Lower leg skin (tissue), 4 donors: ENCODE results near the gene VRK1. TPM values are rescaled to one million over a fixed set of nuclear protein-coding genes. Genes with fewer than 3 reads are reported as not detected.

Source experiments
- DNase-seq, 2 donors: peaks; one replicate each; pipeline ENCODE4 v3.0.0-alpha.2; 2019; ENCODE audit warnings: low spot score in 2 of 2
- H3K4me3 ChIP-seq: fragments of 200-600 bp; sonication (generic); 2 replicates; pipeline ENCODE4 v1.5.1; 2017; ENCODE audit warnings: mild to moderate bottlenecking, low read depth; ENCODE audit not compliant: poor library complexity, severe bottlenecking
- POLR2A ChIP-seq, 2 donors: fragments of 450-650 bp; IDR thresholded peaks; one replicate each; pipeline ENCODE4 v1.6.1; 2016 to 2017; ENCODE audit warnings: antibody characterized with exemption in 2 of 2, mild to moderate bottlenecking in 1 of 2, moderate library complexity in 1 of 2
- WGBS, 2 donors: methylation state at CpG; one replicate each; pipeline ENCODE4 v1.1.5; 2018; 5-methylcytosine and 5-hydroxymethylcytosine counted together
- intact Hi-C: fragments of 100-400 bp; cut with DNase I; formaldehyde crosslinking; loops from one replicate; pipeline ENCODE4 v1.15.0; 2023; ENCODE audit warnings: low total_unique reads
- total RNA-seq, 4 donors: library from RNA; depleted of rRNA; stranded (reverse); fragments of >200 nt; gene quantifications; one replicate each; pipeline ENCODE4 v1.1.0, GENCODE V29; 2016
- TF ChIP-seq, protein P1 (sequence below), 3 donors: fragments of 450-650 bp; IDR thresholded peaks; one replicate each; pipeline ENCODE4 v1.5.1; 2016; ENCODE audit warnings: antibody characterized with exemption in 3 of 3, mild to moderate bottlenecking in 3 of 3, moderate library complexity in 2 of 3

The VRK1 gene
- total RNA-seq, 4 donors from 2014 or later = 6.9 to 12.2 (median 8.9) TPM

- intact Hi-C loops = no loop called here
- 72 to 74% methylated on average over 3 of the region's 3 CpGs for WGBS, 2 donors
- no peak for DNase-seq
- TF ChIP-seq POLR2A (IDR thresholded peaks at IDR 0.05) = no peak
- TF ChIP-seq, protein P1, sequence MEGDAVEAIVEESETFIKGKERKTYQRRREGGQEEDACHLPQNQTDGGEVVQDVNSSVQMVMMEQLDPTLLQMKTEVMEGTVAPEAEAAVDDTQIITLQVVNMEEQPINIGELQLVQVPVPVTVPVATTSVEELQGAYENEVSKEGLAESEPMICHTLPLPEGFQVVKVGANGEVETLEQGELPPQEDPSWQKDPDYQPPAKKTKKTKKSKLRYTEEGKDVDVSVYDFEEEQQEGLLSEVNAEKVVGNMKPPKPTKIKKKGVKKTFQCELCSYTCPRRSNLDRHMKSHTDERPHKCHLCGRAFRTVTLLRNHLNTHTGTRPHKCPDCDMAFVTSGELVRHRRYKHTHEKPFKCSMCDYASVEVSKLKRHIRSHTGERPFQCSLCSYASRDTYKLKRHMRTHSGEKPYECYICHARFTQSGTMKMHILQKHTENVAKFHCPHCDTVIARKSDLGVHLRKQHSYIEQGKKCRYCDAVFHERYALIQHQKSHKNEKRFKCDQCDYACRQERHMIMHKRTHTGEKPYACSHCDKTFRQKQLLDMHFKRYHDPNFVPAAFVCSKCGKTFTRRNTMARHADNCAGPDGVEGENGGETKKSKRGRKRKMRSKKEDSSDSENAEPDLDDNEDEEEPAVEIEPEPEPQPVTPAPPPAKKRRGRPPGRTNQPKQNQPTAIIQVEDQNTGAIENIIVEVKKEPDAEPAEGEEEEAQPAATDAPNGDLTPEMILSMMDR (IDR thresholded peaks at IDR 0.05) = no peak
- H3K4me3 ChIP-seq = no peak overlapping the region
These were observed 15.8 kb upstream of the VRK1 start for GRCh38 chr14:96781371-96781770.

GRCh38 chr14:96782436-96782835 lies 14.7 kb upstream of the VRK1 start:
- WGBS, 2 donors = 77 to 85% methylated on average over 8 of the region's 8 CpGs
- no peak for DNase-seq
- intact Hi-C loops = no loop called here
- no peak overlapping the region for H3K4me3 ChIP-seq
- TF ChIP-seq, protein P1 (IDR thresholded peaks at IDR 0.05) = no peak
- no peak for TF ChIP-seq POLR2A (IDR thresholded peaks at IDR 0.05)

DNA sequence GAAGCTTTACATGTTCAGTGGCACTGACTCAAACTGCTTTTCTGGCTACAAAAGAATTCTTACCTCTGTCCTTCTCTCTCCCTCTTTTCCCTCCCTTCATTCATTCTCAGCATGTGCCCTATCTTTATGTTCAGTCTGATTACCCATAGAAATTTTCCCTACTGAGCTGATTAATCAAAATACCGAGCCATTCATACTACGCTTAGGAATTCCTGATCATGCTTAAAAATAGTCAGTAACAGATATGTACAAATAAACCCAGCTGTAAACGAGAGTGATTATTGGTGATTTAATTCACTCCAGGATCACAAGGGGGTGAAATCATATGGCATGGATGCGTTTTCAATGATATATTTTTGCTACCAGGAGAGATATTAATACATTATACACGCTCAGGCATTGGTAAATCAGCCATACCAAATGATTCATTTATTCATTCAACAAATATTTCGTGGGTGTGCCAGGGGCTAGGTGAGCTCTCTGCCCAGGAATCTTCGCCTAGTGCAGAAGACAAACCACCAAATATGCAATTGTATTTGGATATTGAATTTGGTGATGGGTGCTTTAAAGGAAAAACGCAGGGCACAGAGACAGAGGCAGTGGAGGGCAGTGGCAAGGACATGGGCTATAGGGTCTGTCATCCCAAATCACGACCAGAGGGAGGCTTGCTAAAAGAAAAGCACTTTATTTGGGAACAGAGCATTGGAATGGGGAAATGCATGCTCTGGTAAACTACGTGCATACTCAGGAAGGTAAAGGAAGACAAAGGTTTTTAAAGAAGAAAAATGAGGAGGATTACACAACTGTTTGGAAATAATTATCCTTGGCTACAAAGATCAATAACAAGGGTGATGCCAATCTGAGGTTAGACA lies 13.9 kb upstream of the VRK1 start:
- WGBS, 2 donors = 61 to 63% methylated on average over 10 of the region's 10 CpGs
- no peak for DNase-seq
- TF ChIP-seq POLR2A (IDR thresholded peaks at IDR 0.05) = no peak
- TF ChIP-seq, protein P1 (IDR thresholded peaks at IDR 0.05) = no peak
- no peak overlapping the region for H3K4me3 ChIP-seq
- intact Hi-C loops = no loop called here

DNA sequence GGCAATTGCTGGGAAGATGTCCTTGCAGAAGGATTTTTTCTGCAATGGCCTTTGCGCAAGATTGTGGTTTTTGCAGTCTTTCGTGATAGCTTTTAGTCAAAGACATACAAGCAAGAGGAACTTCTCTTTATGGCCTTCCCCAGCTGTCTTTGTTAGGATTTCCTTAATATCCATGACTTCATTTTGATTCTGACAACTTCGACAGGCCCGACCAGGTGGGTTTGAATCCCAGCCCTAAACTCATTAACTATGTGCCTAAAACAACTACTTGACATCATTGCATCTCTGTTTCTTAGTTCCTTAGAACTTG lies 13.3 kb upstream of the VRK1 start:
- TF ChIP-seq, protein P1 (IDR thresholded peaks at IDR 0.05) = no peak
- no peak for TF ChIP-seq POLR2A (IDR thresholded peaks at IDR 0.05)
- no peak overlapping the region for H3K4me3 ChIP-seq
- DNase-seq = no peak
- WGBS, 2 donors = 67 to 75% methylated on average over 4 of the region's 4 CpGs
- intact Hi-C loops = no loop called here

DNA sequence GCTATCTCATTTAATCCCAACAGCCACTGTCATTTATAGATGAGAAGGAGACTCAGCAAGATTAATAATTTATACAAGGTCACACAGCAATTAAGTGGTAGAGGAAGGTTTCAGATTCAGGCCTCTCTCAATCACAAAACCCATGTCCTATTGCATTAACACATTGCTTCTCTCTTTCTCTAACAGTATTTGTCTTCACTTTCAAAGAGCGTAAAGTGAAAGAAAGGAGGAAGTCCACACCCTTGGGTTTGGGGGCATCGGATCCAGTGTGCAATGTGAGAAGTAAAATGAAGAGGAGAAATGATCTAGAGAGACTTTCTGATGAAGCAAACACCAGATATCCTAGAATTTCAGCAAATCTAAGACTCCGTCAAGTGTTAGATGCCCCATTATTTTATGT lies 7.0 kb upstream of the VRK1 start:
- no peak for DNase-seq
- WGBS, 2 donors = 51 to 55% methylated on average over 3 of the region's 3 CpGs
- intact Hi-C loops = no loop called here
- no peak for TF ChIP-seq POLR2A (IDR thresholded peaks at IDR 0.05)
- TF ChIP-seq, protein P1 (IDR thresholded peaks at IDR 0.05) = no peak
- no peak overlapping the region for H3K4me3 ChIP-seq

DNA sequence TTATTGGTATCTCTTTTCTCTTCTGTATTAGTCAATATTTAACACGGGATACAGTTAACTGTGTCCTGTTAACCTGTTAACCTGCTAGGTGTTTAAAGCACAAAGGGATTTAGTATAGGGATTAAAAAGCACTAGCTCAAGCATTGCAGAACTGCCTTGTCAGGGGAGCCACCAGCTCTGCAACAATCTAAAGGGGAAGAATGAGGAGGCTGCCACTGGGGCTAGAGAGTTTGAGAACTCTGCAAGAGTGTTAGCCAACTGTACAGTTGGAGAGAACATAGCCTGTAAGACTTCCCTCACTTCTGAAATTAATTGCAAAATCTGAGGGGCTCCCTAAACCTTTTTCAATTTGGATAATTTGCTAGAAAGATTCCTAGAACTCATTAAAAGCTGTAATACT lies 6.5 kb upstream of the VRK1 start:
- TF ChIP-seq POLR2A (IDR thresholded peaks at IDR 0.05) = no peak
- TF ChIP-seq, protein P1 (IDR thresholded peaks at IDR 0.05) = no peak
- 85 to 91% methylated on average over 1 of the region's 1 CpG for WGBS, 2 donors
- H3K4me3 ChIP-seq = no peak overlapping the region
- intact Hi-C loops = no loop called here
- DNase-seq = no peak
